HG02759 (cell line): ENCODE results near the gene LHX5.

Experiments used
- ATAC-seq: cut with Tn5 transposase; IDR thresholded peaks from one replicate; pipeline ENCODE4 v1.9.1; 2021; ENCODE audit warnings: mild to moderate bottlenecking, moderate library complexity; ENCODE audit not compliant: unreplicated experiment

Gene LHX5

GRCh38 chr12:113466454-113467141 is 5.1 kb downstream of the LHX5 start:
- no peak for ATAC-seq

- no peak for ATAC-seq
Measured at GRCh38 chr12:113465808-113466453, 5.7 kb downstream of the LHX5 start.

- no peak for ATAC-seq
Measured at GRCh38 chr12:113464852-113465719, 6.6 kb downstream of the LHX5 start.

GRCh38 chr12:113464452-113464775 is 7.3 kb downstream of the LHX5 start:
- ATAC-seq, result no peak

- no peak for ATAC-seq
Measured at GRCh38 chr12:113463746-113464451, 7.8 kb downstream of the LHX5 start.

- ATAC-seq, result no peak
Measured at GRCh38 chr12:113462998-113463745, 8.5 kb downstream of the LHX5 start.

- ATAC-seq, result no peak
Measured at GRCh38 chr12:113462117-113462774, 9.4 kb downstream of the LHX5 start.

- ATAC-seq, result no peak
Measured at GRCh38 chr12:113461666-113462065, 10.0 kb downstream of the LHX5 start.

GRCh38 chr12:113459981-113460380 is 11.7 kb downstream of the LHX5 start:
- ATAC-seq, result no peak

GRCh38 chr12:113457710-113458109 is 14.0 kb downstream of the LHX5 start:
- no peak for ATAC-seq

- ATAC-seq, result no peak
Measured at GRCh38 chr12:113457185-113457584, 14.5 kb downstream of the LHX5 start.

GRCh38 chr12:113456761-113457160 is 14.9 kb downstream of the LHX5 start:
- no peak for ATAC-seq

GRCh38 chr12:113456199-113456598 is 15.5 kb downstream of the LHX5 start:
- no peak for ATAC-seq

- no peak for ATAC-seq
Measured at GRCh38 chr12:113453330-113453729, 18.3 kb downstream of the LHX5 start.

GRCh38 chr12:113452458-113452857 is 19.2 kb downstream of the LHX5 start:
- no peak for ATAC-seq

- no peak for ATAC-seq
Measured at GRCh38 chr12:113449839-113450238, 21.8 kb downstream of the LHX5 start.

- no peak for ATAC-seq
Measured at GRCh38 chr12:113449299-113449698, 22.4 kb downstream of the LHX5 start.

- no peak for ATAC-seq
Measured at GRCh38 chr12:113448873-113449272, 22.8 kb downstream of the LHX5 start.

- no peak for ATAC-seq
Measured at GRCh38 chr12:113445544-113446171, 26.0 kb downstream of the LHX5 start.
